Activated CD4-positive, alpha-beta T cell treated with anti-CD3 and anti-CD28 coated beads, Interleukin-2, amount 10 ng/mL, durations not matched to agents 7 days and 5 days (primary cell): Measurements from ENCODE around the gene GPR68. TPM values are rescaled to one million over a fixed set of nuclear protein-coding genes. Genes with fewer than 3 reads are reported as not detected.
A peak's percentile ranks its signal among the peaks of the same experiment; 100 is the strongest.
"Not testable (repeated sequence)": the region's sequence is repeated elsewhere in the genome, so short reads cannot be mapped to it uniquely, and the experiment has no call there.

Experiments used
- CTCF ChIA-PET: fragments of 350-600 bp; sonication (Branson Sonifier 250); formaldehyde crosslinking; loops from one replicate; lab custom pipeline; 2021; ENCODE audit warnings: antibody characterized with exemption; lab: Charles Lee
- POLR2A ChIA-PET: fragments of 350-600 bp; sonication (Branson Sonifier 250); formaldehyde crosslinking; loops from one replicate; lab custom pipeline; 2021; ENCODE audit warnings: antibody characterized with exemption; lab: Charles Lee
- DNase-seq: peaks from one replicate; pipeline ENCODE4 v3.0.0-alpha.2; 2020
- H3K27ac Mint-ChIP-seq: one replicate; pipeline ENCODE4 v1.8.0; 2021; ENCODE audit warnings: mild to moderate bottlenecking, moderate library complexity, mixed read lengths
- H3K27me3 Mint-ChIP-seq: one replicate; pipeline ENCODE4 v1.8.0; 2021; ENCODE audit warnings: mixed read lengths
- H3K36me3 Mint-ChIP-seq: one replicate; pipeline ENCODE4 v1.8.0; 2021; ENCODE audit warnings: low read depth, mixed read lengths
- H3K4me1 Mint-ChIP-seq: one replicate; pipeline ENCODE4 v1.8.0; 2021; ENCODE audit warnings: mixed read lengths
- H3K4me3 Mint-ChIP-seq: one replicate; pipeline ENCODE4 v1.8.0; 2021; ENCODE audit warnings: mild to moderate bottlenecking, moderate library complexity, mixed read lengths
- H3K9me3 Mint-ChIP-seq: one replicate; pipeline ENCODE4 v1.8.0; 2021; ENCODE audit warnings: mixed read lengths
- total RNA-seq, 2 experiments: library from RNA; stranded (reverse); gene quantifications; one replicate each; pipeline ENCODE4 v1.2.3, GENCODE V29; 2021

Gene GPR68
- total RNA-seq, 2 experiments from 2014 or later: 32.7 to 33.0 TPM

- Mint-ChIP-seq H3K36me3 (peaks cover 58% of the 10 kb centered on the region), H3K4me1 (peaks cover 12% of the 10 kb centered on the region), H3K9me3 (no peaks in the 10 kb centered on the region), H3K4me3 (no peak overlapping the region), H3K27me3 (no peaks in the 10 kb centered on the region), H3K27ac (no peak overlapping the region)
- no peak for DNase-seq
- CTCF ChIA-PET: interaction anchor here (0.9 to 2.4 kb wide), 3 partner anchors 11 to 94 kb away, joined by 3 to 7 read pairs (median 4); no protein-coding TSS in a partner anchor
- POLR2A ChIA-PET: no interaction called here
Observed at GRCh38 chr14:91271639-91272038, 27.1 kb upstream of the GPR68 start.

DNA sequence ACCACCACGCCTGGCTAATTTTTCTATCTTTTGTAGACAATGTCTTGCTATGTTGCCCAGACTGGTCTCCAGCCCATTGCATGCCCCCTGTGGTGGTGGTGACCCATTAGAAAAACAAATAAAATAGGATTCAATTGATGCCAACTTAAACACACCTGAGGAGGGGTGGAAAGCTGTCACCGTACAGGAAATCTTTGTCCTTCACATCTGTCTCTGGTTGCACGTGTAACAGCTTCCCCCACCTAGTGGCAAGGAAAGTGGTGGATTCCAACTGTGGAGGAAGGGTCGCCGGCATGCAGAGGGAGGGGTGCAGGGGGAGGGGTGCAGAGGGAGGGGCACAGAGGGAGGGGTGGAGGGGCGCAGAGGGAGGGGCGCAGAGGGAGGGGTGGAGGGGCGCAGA is 26.1 kb upstream of the GPR68 start:
- H3K36me3 Mint-ChIP-seq: peaks cover 55% of the 10 kb centered on the region
- ChIA-PET POLR2A (no interaction called here), CTCF (interaction anchor here (0.9 to 2.4 kb wide), 4 partner anchors 12 to 94 kb away, joined by 3 to 9 read pairs (median 5); no protein-coding TSS in a partner anchor)
- no peak for DNase-seq
- peaks cover 17% of the 10 kb centered on the region for H3K4me1 Mint-ChIP-seq
- H3K27me3 Mint-ChIP-seq: no peaks in the 10 kb centered on the region
- H3K27ac Mint-ChIP-seq: peak overlapping the region; percentile 50
- H3K4me3 Mint-ChIP-seq: no peak overlapping the region
- no peaks in the 10 kb centered on the region for H3K9me3 Mint-ChIP-seq

DNA sequence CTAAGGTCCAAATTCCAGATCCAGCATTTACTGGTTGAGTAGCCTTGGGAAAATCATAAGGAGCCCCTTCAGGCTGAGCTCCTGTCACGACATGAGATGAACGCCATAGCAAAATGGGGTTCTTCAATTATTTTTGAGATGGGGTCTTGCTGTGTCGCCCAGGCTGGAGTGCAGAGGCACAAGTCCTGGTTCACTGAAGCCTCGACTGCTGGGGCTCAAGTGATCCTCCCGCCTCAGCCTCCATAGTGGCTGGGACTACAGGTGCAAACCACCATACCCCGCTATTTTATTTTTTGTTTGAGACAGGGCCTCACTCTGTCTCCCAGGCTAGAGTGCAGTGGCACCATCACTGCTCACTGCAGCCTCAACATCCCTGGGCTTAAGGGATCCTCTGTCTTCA is 25.7 kb upstream of the GPR68 start:
- Mint-ChIP-seq H3K27me3 (no peaks in the 10 kb centered on the region), H3K4me3 (no peak overlapping the region), H3K9me3 (no peaks in the 10 kb centered on the region), H3K36me3 (peaks cover 57% of the 10 kb centered on the region), H3K4me1 (peaks cover 21% of the 10 kb centered on the region), H3K27ac (peak overlapping the region; percentile 50)
- ChIA-PET CTCF (interaction anchor here (0.9 to 2.4 kb wide), 4 partner anchors 11 to 93 kb away, joined by 3 to 9 read pairs (median 5); no protein-coding TSS in a partner anchor), POLR2A (no interaction called here)
- no peak for DNase-seq

GRCh38 chr14:91269076-91269991 is 24.8 kb upstream of the GPR68 start:
- CTCF ChIA-PET: interaction anchor here (1.8 to 2.4 kb wide), 2 partner anchors 10 to 17 kb away, joined by 7 to 9 read pairs; no protein-coding TSS in a partner anchor

GRCh38 chr14:91267965-91268437 is 23.5 kb upstream of the GPR68 start:
- peaks cover 39% of the 10 kb centered on the region for H3K4me1 Mint-ChIP-seq
- H3K27ac Mint-ChIP-seq: no peak overlapping the region
- POLR2A ChIA-PET: no interaction called here
- DNase-seq: no peak
- no peak overlapping the region for H3K4me3 Mint-ChIP-seq
- peaks cover 44% of the 10 kb centered on the region for H3K36me3 Mint-ChIP-seq
- H3K9me3 Mint-ChIP-seq: no peaks in the 10 kb centered on the region
- CTCF ChIA-PET: interaction anchor here (1.6 to 1.8 kb wide), 2 partner anchors 12 to 13 kb away, joined by 6 to 9 read pairs; no protein-coding TSS in a partner anchor
- no peaks in the 10 kb centered on the region for H3K27me3 Mint-ChIP-seq

More at GRCh38 chr14:91269076-91269991, 24.8 kb upstream of the GPR68 start:
- POLR2A ChIA-PET: no interaction called here
- no peaks in the 10 kb centered on the region for H3K27me3 Mint-ChIP-seq
- peaks cover 27% of the 10 kb centered on the region for H3K4me1 Mint-ChIP-seq
- peaks cover 49% of the 10 kb centered on the region for H3K36me3 Mint-ChIP-seq
- peak overlapping the region; percentile 72 for H3K27ac Mint-ChIP-seq
- no peak for DNase-seq
- no peak overlapping the region for H3K4me3 Mint-ChIP-seq
- no peaks in the 10 kb centered on the region for H3K9me3 Mint-ChIP-seq

DNA sequence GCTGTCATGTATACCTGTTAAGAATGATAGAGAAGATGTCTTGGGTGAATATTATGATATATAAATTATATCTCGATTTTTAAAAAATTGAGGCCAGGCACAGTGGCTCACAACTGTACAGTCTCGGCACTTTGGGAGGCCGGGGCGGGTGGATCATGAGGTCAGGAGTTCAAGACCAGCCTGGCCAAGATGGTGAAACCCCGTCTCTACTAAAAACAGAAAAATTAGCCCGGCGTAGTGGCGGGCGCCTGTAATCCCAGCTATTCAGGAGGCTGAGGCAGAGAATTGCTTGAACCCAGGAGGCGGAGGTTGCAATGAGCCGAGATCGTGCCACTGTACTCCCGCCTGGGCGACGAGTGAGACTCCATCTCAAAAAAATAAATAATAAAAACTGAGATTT is 21.8 kb upstream of the GPR68 start:
- DNase-seq, H3K9me3 Mint-ChIP-seq, POLR2A ChIA-PET, H3K4me3 Mint-ChIP-seq, H3K27me3 Mint-ChIP-seq: not testable (repeated sequence)
- Mint-ChIP-seq H3K36me3 (peaks cover 41% of the 10 kb centered on the region), H3K4me1 (peaks cover 55% of the 10 kb centered on the region), H3K27ac (peak overlapping the region; percentile 20)
- CTCF ChIA-PET: interaction anchor here (1.8 kb wide), 1 partner anchor 15 kb away, joined by 9 read pairs; no protein-coding TSS in a partner anchor

GRCh38 chr14:91265404-91265803 is 20.9 kb upstream of the GPR68 start:
- no peaks in the 10 kb centered on the region for H3K27me3 Mint-ChIP-seq
- ChIA-PET CTCF (interaction anchor here (0.6 to 1.7 kb wide), 4 partner anchors 12 to 88 kb away, joined by 3 to 5 read pairs (median 4); no protein-coding TSS in a partner anchor), POLR2A (no interaction called here)
- peaks cover 61% of the 10 kb centered on the region for H3K4me1 Mint-ChIP-seq
- H3K9me3 Mint-ChIP-seq: no peaks in the 10 kb centered on the region
- peak overlapping the region; percentile 35 for H3K4me3 Mint-ChIP-seq
- DNase-seq: no peak
- peaks cover 39% of the 10 kb centered on the region for H3K36me3 Mint-ChIP-seq
- peak overlapping the region; percentile 20 for H3K27ac Mint-ChIP-seq

DNA sequence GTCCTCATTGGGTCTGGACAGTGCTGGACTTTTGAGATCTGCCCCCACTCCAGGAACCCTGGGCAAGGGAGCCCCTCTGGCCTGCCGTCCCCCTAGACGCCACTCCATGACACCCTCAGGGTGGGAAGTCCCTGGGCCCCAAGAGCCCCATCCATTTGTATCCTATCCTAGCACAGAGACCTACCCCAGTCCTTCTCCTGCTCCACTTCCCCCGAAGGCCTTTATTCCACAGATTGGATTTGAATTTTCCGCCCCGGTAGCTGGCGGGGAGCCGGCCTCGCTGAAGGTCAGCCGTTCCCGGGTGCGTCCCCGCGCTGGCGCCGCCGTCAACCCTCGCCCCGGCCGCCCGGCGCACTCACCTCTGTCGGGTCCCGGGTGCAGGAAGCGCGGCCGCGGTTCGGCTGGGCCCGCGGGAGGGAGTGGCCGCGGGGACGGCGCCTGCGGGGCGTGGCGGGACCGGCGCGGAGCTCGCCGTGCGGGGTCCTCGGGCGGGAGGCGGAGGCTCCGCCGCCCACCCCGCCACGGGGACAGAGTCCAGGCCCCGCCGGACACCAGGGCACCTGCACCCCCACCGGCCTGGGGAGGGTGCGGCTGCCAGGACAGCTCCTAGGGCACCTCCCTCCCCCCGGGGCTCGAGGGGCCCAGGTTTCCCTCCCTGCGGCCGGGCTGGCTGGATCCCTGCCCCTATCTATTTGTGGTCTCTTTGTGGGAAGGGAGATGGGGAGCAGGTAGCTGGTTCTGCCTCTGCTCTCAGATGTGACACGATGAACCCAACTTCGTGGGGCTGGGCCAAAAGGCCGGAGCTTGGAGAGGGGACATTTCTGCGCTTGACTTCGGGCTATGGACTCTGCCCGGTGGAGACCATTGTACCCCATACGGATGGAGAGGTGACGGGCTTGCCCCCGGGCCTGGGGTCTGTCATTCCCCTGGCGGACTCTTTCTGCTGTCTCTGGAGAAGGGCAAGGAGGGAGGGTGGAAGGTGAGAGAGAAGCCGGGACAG is 19.9 kb upstream of the GPR68 start:
- DNase-seq: no peak
- Mint-ChIP-seq H3K27ac (peak overlapping the region; percentile 81), H3K4me3 (peak overlapping the region; percentile 63), H3K4me1 (peaks cover 69% of the 10 kb centered on the region), H3K9me3 (no peaks in the 10 kb centered on the region), H3K36me3 (peaks cover 35% of the 10 kb centered on the region), H3K27me3 (no peaks in the 10 kb centered on the region)
- ChIA-PET POLR2A (interaction anchor here (0.7 kb wide), 1 partner anchor 23 kb away, joined by 3 read pairs; no protein-coding TSS in a partner anchor), CTCF (interaction anchor here (0.5 to 1.7 kb wide), 7 partner anchors 12 to 145 kb away, joined by 3 to 5 read pairs (median 3); no protein-coding TSS in a partner anchor)

DNA sequence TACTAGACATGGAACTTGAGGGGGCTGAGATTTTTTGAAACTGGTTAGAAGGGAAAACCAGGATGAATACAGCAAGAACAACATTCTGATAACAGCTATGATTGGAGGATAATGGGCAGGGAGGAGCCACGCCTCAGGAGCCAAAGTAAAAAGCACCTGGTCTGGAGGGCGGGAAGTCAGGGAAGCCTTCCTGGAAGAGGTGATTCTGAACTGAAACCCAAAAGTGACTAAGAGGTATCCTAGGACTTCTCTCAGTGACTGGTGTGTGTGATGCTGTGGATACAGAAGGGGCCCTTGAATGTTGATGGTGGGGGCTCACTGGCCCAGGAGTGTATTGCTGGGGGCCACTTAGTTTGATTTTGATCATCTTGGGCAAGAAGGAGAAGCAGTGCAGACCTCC is 18.8 kb upstream of the GPR68 start:
- peak overlapping the region; percentile 81 for H3K27ac Mint-ChIP-seq
- no peaks in the 10 kb centered on the region for H3K27me3 Mint-ChIP-seq
- H3K4me3 Mint-ChIP-seq: peak overlapping the region; percentile 63
- peaks cover 69% of the 10 kb centered on the region for H3K4me1 Mint-ChIP-seq
- DNase-seq: no peak
- POLR2A ChIA-PET: no interaction called here
- H3K36me3 Mint-ChIP-seq: peaks cover 30% of the 10 kb centered on the region
- H3K9me3 Mint-ChIP-seq: no peaks in the 10 kb centered on the region
- CTCF ChIA-PET: interaction anchor here (0.6 to 2.3 kb wide), 3 partner anchors 14 to 87 kb away, joined by 3 to 6 read pairs (median 3); no protein-coding TSS in a partner anchor

DNA sequence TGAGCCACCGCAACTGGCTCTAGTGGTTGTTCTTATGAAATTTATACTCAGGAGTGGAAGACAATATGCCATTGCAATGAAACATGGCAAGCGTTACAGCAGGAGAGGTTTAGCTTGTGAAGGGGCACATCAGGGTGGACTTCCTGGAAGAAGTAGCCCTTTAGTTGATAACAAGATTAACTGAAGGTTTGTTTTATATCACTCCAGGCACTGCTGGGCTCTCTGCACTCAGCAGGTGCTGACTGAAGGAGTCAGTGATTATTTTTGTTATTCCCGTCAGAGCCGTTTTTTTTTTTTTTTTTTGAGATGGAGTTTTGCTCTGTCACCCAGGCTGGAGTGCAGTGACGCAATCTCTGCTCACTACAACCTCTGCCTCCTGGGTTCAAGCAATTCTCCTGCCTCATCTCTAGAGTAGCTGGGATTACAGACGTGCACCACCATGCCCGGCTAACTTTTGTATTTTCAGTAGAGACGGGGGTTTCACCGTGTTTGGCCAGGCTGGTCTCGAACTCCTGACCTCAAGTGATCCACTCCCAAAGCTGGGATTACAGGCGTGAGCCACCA is 17.6 kb upstream of the GPR68 start:
- peaks cover 76% of the 10 kb centered on the region for H3K4me1 Mint-ChIP-seq
- DNase-seq: no peak
- CTCF ChIA-PET: interaction anchor here (2.3 to 5.3 kb wide), 4 partner anchors 10 to 85 kb away, joined by 6 to 29 read pairs (median 7); partner anchors contain the start of gene GPR68
- POLR2A ChIA-PET: interaction anchor here (2.4 kb wide), 1 partner anchor 19 kb away, joined by 5 read pairs; no protein-coding TSS in a partner anchor
- peak overlapping the region; percentile 19 for H3K27ac Mint-ChIP-seq
- H3K4me3 Mint-ChIP-seq: no peak overlapping the region
- H3K27me3 Mint-ChIP-seq: no peaks in the 10 kb centered on the region
- H3K36me3 Mint-ChIP-seq: peaks cover 19% of the 10 kb centered on the region
- H3K9me3 Mint-ChIP-seq: no peaks in the 10 kb centered on the region

DNA sequence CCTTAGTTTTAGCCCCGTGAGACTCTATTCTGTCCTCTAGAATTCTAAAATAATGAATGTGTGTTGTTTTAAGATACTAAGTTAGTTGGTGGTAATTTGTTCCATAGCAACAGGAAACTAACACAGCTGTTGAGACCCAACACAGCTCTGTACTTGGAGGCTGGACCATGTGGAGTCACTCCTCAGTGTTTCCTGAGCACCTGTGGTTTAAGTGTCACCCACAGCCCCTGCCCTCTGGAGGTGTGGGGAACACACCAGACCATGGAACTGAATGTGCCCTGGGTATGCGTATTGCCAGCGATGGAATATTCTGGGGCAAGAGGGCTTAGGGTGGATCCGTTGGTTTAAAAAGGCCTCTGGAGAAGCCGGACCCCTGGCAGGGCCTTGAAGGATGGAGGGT is 16.6 kb upstream of the GPR68 start:
- peaks cover 84% of the 10 kb centered on the region for H3K4me1 Mint-ChIP-seq

More for the DNA sequence above, 16.6 kb upstream of the GPR68 start:
- H3K27me3 Mint-ChIP-seq: no peaks in the 10 kb centered on the region
- CTCF ChIA-PET: interaction anchor here (0.6 to 5.3 kb wide), 11 partner anchors 9 to 1614 kb away, joined by 3 to 29 read pairs (median 4); partner anchors contain the start of gene GPR68
- H3K4me3 Mint-ChIP-seq: no peak overlapping the region
- peak; percentile 66 for DNase-seq
- H3K9me3 Mint-ChIP-seq: no peaks in the 10 kb centered on the region
- H3K36me3 Mint-ChIP-seq: peaks cover 16% of the 10 kb centered on the region
- peak overlapping the region; percentile 63 for H3K27ac Mint-ChIP-seq
- POLR2A ChIA-PET: interaction anchor here (2.4 kb wide), 1 partner anchor 18 kb away, joined by 5 read pairs; no protein-coding TSS in a partner anchor
